Tibial nerve (tissue), 3 donors: ENCODE data around the gene INHBC.

ENCODE experiments used
- POLR2A ChIP-seq, 2 donors: fragments of 450-650 bp; IDR thresholded peaks; one replicate each; pipeline ENCODE4 v1.6.1; 2017; ENCODE audit warnings: antibody characterized with exemption in 2 of 2, mild to moderate bottlenecking in 2 of 2, moderate library complexity in 2 of 2
- TF ChIP-seq, protein P1 (sequence below), 5 experiments: fragments of 200-600 bp in 3 of 5; fragments of 450-650 bp in 2 of 5; sonication (generic) in 3 of 5; IDR thresholded peaks; one replicate each; pipeline ENCODE4 v1.5.1; 2016 to 2019; ENCODE audit warnings: antibody characterized with exemption in 5 of 5, mild to moderate bottlenecking in 3 of 5, moderate library complexity in 2 of 5

DNA sequence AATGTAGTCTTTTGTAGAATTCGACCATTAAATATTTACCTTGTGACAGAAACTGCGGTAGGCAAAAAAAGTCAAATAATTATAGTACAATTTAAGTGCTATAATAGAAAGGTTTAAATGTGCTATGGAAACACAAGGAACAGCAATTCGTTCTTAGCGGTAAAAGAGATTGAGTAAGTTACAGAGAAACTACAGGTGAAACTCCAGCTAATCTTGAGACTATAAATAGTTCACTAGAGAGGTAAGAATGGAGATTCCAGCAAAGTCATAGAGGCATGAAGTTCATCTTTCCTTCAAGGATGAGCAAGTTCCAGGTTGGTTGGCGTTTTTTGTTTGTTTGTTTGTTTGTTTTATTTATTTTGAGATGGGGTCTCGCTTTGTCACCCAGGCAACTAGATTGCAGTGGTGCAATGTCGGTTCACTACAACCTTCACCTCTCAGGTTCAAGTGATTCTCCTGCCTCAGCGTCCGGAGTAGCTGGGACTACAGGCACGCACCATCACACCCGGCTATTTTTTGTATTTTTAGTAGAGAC, 2.9 kb upstream of the INHBC start:
- TF ChIP-seq, protein P1, sequence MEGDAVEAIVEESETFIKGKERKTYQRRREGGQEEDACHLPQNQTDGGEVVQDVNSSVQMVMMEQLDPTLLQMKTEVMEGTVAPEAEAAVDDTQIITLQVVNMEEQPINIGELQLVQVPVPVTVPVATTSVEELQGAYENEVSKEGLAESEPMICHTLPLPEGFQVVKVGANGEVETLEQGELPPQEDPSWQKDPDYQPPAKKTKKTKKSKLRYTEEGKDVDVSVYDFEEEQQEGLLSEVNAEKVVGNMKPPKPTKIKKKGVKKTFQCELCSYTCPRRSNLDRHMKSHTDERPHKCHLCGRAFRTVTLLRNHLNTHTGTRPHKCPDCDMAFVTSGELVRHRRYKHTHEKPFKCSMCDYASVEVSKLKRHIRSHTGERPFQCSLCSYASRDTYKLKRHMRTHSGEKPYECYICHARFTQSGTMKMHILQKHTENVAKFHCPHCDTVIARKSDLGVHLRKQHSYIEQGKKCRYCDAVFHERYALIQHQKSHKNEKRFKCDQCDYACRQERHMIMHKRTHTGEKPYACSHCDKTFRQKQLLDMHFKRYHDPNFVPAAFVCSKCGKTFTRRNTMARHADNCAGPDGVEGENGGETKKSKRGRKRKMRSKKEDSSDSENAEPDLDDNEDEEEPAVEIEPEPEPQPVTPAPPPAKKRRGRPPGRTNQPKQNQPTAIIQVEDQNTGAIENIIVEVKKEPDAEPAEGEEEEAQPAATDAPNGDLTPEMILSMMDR (IDR thresholded peaks at IDR 0.05), result no peak
- no peak for TF ChIP-seq POLR2A (IDR thresholded peaks at IDR 0.05)
